ENCODE measurements around the gene METAP1. TPM values are rescaled to one million over a fixed set of nuclear protein-coding genes. Genes with fewer than 3 reads are reported as not detected.

Gene METAP1
- total and polyA plus RNA-seq, 2 donors (not counting 1 experiment from before 2014, with no cell fraction given): 38.5 to 76.4 TPM

GRCh38 chr4:98959411-98959810 lies 36.1 kb upstream of the METAP1 start:
- Histone ChIP-seq H3K27ac (ENCODE audit: insufficient read depth, low read length) (no peak overlapping the region), H3K9ac (ENCODE audit: insufficient read depth, low read length) (no peak overlapping the region), H3K4me2 (ENCODE audit: extremely low read depth, insufficient read depth, low read length) (no peak overlapping the region), H3K27me3 (ENCODE audit: control insufficient read depth, insufficient read depth, low read length) (no peaks in the 10 kb centered on the region), H4K20me1 (ENCODE audit: control insufficient read depth, extremely low read depth, insufficient read depth, low read length) (no peaks in the 10 kb centered on the region), H3K4me1 (ENCODE audit: control insufficient read depth, extremely low read depth, insufficient read depth, low read length) (no peaks in the 10 kb centered on the region), H3K9me3 (ENCODE audit: control insufficient read depth, insufficient read depth, low read depth, low read length) (no peaks in the 10 kb centered on the region), H3K4me3 (replicated peaks in 1 of 4; ENCODE audit: control extremely low read depth in 1 of 4, insufficient read depth in 1 of 4, low read depth in 3 of 4, low read length in 4 of 4) (no peak overlapping the region), H2AFZ (ENCODE audit: low read length) (no peak overlapping the region), H3K36me3 (ENCODE audit: control insufficient read depth, insufficient read depth, low read length) (no peaks in the 10 kb centered on the region), H3K79me2 (ENCODE audit: control insufficient read depth, insufficient read depth, low read length) (no peaks in the 10 kb centered on the region)
- no peak for DNase-seq (ENCODE audit: low read depth in 2 of 2)
- TF ChIP-seq CTCF (conservative IDR thresholded peaks at IDR 0.05 in 1 of 2, IDR thresholded peaks at IDR 0.05 in 1 of 2; ENCODE audit: low read depth in 1 of 2, low read length in 2 of 2) (no peak), EZH2 (IDR thresholded peaks at IDR 0.05; ENCODE audit: low read length, missing control alignments) (no peak)

GRCh38 chr4:98961770-98962169 lies 33.8 kb upstream of the METAP1 start:
- H3K36me3 ChIP-seq (ENCODE audit: control insufficient read depth, insufficient read depth, low read length): no peaks in the 10 kb centered on the region
- no peaks in the 10 kb centered on the region for H4K20me1 ChIP-seq (ENCODE audit: control insufficient read depth, extremely low read depth, insufficient read depth, low read length)
- no peaks in the 10 kb centered on the region for H3K27me3 ChIP-seq (ENCODE audit: control insufficient read depth, insufficient read depth, low read length)
- no peak overlapping the region for H3K9ac ChIP-seq (ENCODE audit: insufficient read depth, low read length)
- H2AFZ ChIP-seq (ENCODE audit: low read length): no peak overlapping the region
- H3K27ac ChIP-seq (ENCODE audit: insufficient read depth, low read length): no peak overlapping the region
- no peak for DNase-seq (ENCODE audit: low read depth in 2 of 2)
- TF ChIP-seq CTCF (conservative IDR thresholded peaks at IDR 0.05 in 1 of 2, IDR thresholded peaks at IDR 0.05 in 1 of 2; ENCODE audit: low read depth in 1 of 2, low read length in 2 of 2) (no peak), EZH2 (IDR thresholded peaks at IDR 0.05; ENCODE audit: low read length, missing control alignments) (no peak)
- no peaks in the 10 kb centered on the region for H3K9me3 ChIP-seq (ENCODE audit: control insufficient read depth, insufficient read depth, low read depth, low read length)
- H3K4me2 ChIP-seq (ENCODE audit: extremely low read depth, insufficient read depth, low read length): no peak overlapping the region
- H3K79me2 ChIP-seq (ENCODE audit: control insufficient read depth, insufficient read depth, low read length): no peaks in the 10 kb centered on the region
- no peaks in the 10 kb centered on the region for H3K4me1 ChIP-seq (ENCODE audit: control insufficient read depth, extremely low read depth, insufficient read depth, low read length)
- no peak overlapping the region for H3K4me3 ChIP-seq (replicated peaks in 1 of 4; ENCODE audit: control extremely low read depth in 1 of 4, insufficient read depth in 1 of 4, low read depth in 3 of 4, low read length in 4 of 4)

- H3K9me3 ChIP-seq (ENCODE audit: control insufficient read depth, insufficient read depth, low read depth, low read length): no peaks in the 10 kb centered on the region
- no peaks in the 10 kb centered on the region for H3K4me1 ChIP-seq (ENCODE audit: control insufficient read depth, extremely low read depth, insufficient read depth, low read length)
- H3K36me3 ChIP-seq (ENCODE audit: control insufficient read depth, insufficient read depth, low read length): no peaks in the 10 kb centered on the region
- H3K9ac ChIP-seq (ENCODE audit: insufficient read depth, low read length): no peak overlapping the region
- H2AFZ ChIP-seq (ENCODE audit: low read length): peak overlapping the region; percentile 27
- no peaks in the 10 kb centered on the region for H4K20me1 ChIP-seq (ENCODE audit: control insufficient read depth, extremely low read depth, insufficient read depth, low read length)
- H3K27me3 ChIP-seq (ENCODE audit: control insufficient read depth, insufficient read depth, low read length): no peaks in the 10 kb centered on the region
- H3K27ac ChIP-seq (ENCODE audit: insufficient read depth, low read length): no peak overlapping the region
- no peak overlapping the region for H3K4me2 ChIP-seq (ENCODE audit: extremely low read depth, insufficient read depth, low read length)
- TF ChIP-seq CTCF (conservative IDR thresholded peaks at IDR 0.05 in 1 of 2, IDR thresholded peaks at IDR 0.05 in 1 of 2; ENCODE audit: low read depth in 1 of 2, low read length in 2 of 2): no peak
- no peak for TF ChIP-seq EZH2 (IDR thresholded peaks at IDR 0.05; ENCODE audit: low read length, missing control alignments)
- no peak overlapping the region for H3K4me3 ChIP-seq (replicated peaks in 1 of 4; ENCODE audit: control extremely low read depth in 1 of 4, insufficient read depth in 1 of 4, low read depth in 3 of 4, low read length in 4 of 4)
- H3K79me2 ChIP-seq (ENCODE audit: control insufficient read depth, insufficient read depth, low read length): no peaks in the 10 kb centered on the region
- DNase-seq (ENCODE audit: low read depth in 2 of 2): peak in 1 of 2 donors; percentile 2
These were observed 31.7 kb upstream of the METAP1 start for GRCh38 chr4:98963538-98964433.
